ENCODE data around the gene DLEC1.

GRCh38 chr3:38036286-38036685, 2.7 kb upstream of the DLEC1 start:
- TF ChIP-seq CTCF (IDR thresholded peaks at IDR 0.05), result no peak
- no peak for TF ChIP-seq POLR2A (IDR thresholded peaks at IDR 0.05)

All from lower leg skin (tissue), 3 donors.